Measurements from ENCODE around the gene DOCK7. TPM values are rescaled to one million over a fixed set of nuclear protein-coding genes. Genes with fewer than 3 reads are reported as not detected.

Gene DOCK7
- total and polyA plus RNA-seq, 10 donors: 3.3 to 48.3 (median 30.3) TPM

- intact Hi-C loops (cut with DNase I; ENCODE audit: low total_unique reads): no loop called here
- no peak for TF ChIP-seq CTCF (IDR thresholded peaks at IDR 0.05 in 8 of 11, conservative IDR thresholded peaks at IDR 0.05 in 3 of 11)
- TF ChIP-seq POLR2AphosphoS5 (IDR thresholded peaks at IDR 0.05): no peak
- TF ChIP-seq POLR2A (IDR thresholded peaks at IDR 0.05): no peak
- DNase-seq: no peak
- Histone ChIP-seq H3K36me3 (peaks cover 0 to 27% (median 0%) of the 10 kb centered on the region in 6 donors), H3K4me1 (no peaks in the 10 kb centered on the region), H3K27ac (no peak overlapping the region), H3K9me3 (peaks cover 0 to 18% (median 7%) of the 10 kb centered on the region in 8 donors), H3K27me3 (replicated peaks in 1 of 7) (no peaks in the 10 kb centered on the region), H3K4me3 (no peak overlapping the region)
- WGBS, 5 donors: 92 to 100% (median 95%) methylated on average over 2 of the region's 2 CpGs
These were observed 164.3 kb downstream of the DOCK7 start for GRCh38 chr1:62523860-62524259.

GRCh38 chr1:62516600-62516999 is 171.6 kb downstream of the DOCK7 start:
- WGBS, 5 donors: 85 to 95% (median 89%) methylated on average over 2 of the region's 2 CpGs
- no peak for TF ChIP-seq CTCF (IDR thresholded peaks at IDR 0.05 in 8 of 11, conservative IDR thresholded peaks at IDR 0.05 in 3 of 11)
- TF ChIP-seq POLR2AphosphoS5 (IDR thresholded peaks at IDR 0.05): no peak
- no peak for TF ChIP-seq POLR2A (IDR thresholded peaks at IDR 0.05)
- intact Hi-C loops (cut with DNase I; ENCODE audit: low total_unique reads): no loop called here

GRCh38 chr1:62514746-62515423 is 173.3 kb downstream of the DOCK7 start:
- Histone ChIP-seq H3K4me1 (peaks cover 0 to 4% (median 0%) of the 10 kb centered on the region in 6 donors), H3K36me3 (peaks cover 0 to 25% (median 3%) of the 10 kb centered on the region in 6 donors), H3K27me3 (replicated peaks in 1 of 7) (no peaks in the 10 kb centered on the region), H3K27ac (no peak overlapping the region), H3K4me3 (no peak overlapping the region), H3K9me3 (peaks cover 0 to 20% (median 15%) of the 10 kb centered on the region in 8 donors)
- intact Hi-C loops (cut with DNase I; ENCODE audit: low total_unique reads): no loop called here
- no peak for TF ChIP-seq POLR2AphosphoS5 (IDR thresholded peaks at IDR 0.05)
- no peak for TF ChIP-seq CTCF (IDR thresholded peaks at IDR 0.05 in 8 of 11, conservative IDR thresholded peaks at IDR 0.05 in 3 of 11)
- TF ChIP-seq POLR2A (IDR thresholded peaks at IDR 0.05): no peak
- WGBS, 5 donors: 47 to 75% (median 54%) methylated on average over 3 of the region's 3 CpGs
- no peak for DNase-seq

More at GRCh38 chr1:62516600-62516999, 171.6 kb downstream of the DOCK7 start:
- Histone ChIP-seq H3K27ac (no peak overlapping the region), H3K27me3 (replicated peaks in 1 of 7) (no peaks in the 10 kb centered on the region), H3K9me3 (peaks cover 0 to 25% (median 15%) of the 10 kb centered on the region in 8 donors), H3K4me1 (peaks cover 0 to 4% (median 0%) of the 10 kb centered on the region in 6 donors), H3K4me3 (no peak overlapping the region), H3K36me3 (peaks cover 0 to 27% (median 3%) of the 10 kb centered on the region in 6 donors)
- no peak for DNase-seq

GRCh38 chr1:62513013-62513412 is 175.2 kb downstream of the DOCK7 start:
- intact Hi-C loops (cut with DNase I; ENCODE audit: low total_unique reads): no loop called here
- Histone ChIP-seq H3K27ac (no peak overlapping the region), H3K27me3 (replicated peaks in 1 of 7) (no peaks in the 10 kb centered on the region), H3K4me1 (peaks cover 0 to 4% (median 0%) of the 10 kb centered on the region in 6 donors), H3K36me3 (peaks cover 0 to 27% (median 7%) of the 10 kb centered on the region in 6 donors), H3K9me3 (peaks cover 0 to 2% (median 0%) of the 10 kb centered on the region in 8 donors), H3K4me3 (no peak overlapping the region)
- no peak for TF ChIP-seq CTCF (IDR thresholded peaks at IDR 0.05 in 8 of 11, conservative IDR thresholded peaks at IDR 0.05 in 3 of 11)
- no peak for TF ChIP-seq POLR2AphosphoS5 (IDR thresholded peaks at IDR 0.05)
- TF ChIP-seq POLR2A (IDR thresholded peaks at IDR 0.05): no peak
- WGBS, 5 donors: 76 to 93% (median 85%) methylated on average over 4 of the region's 4 CpGs
- DNase-seq: no peak
